NCI-H128 (cell line): ENCODE data around the gene OPCML.

Experiments used
- DNase-seq: peaks from one replicate; lab custom pipeline; 2025; ENCODE audit not compliant: unreplicated experiment; lab: John Stamatoyannopoulos, UW

Gene OPCML

GRCh38 chr11:132714859-132715440, 817.4 kb downstream of the OPCML start:
- no peak for DNase-seq

DNA sequence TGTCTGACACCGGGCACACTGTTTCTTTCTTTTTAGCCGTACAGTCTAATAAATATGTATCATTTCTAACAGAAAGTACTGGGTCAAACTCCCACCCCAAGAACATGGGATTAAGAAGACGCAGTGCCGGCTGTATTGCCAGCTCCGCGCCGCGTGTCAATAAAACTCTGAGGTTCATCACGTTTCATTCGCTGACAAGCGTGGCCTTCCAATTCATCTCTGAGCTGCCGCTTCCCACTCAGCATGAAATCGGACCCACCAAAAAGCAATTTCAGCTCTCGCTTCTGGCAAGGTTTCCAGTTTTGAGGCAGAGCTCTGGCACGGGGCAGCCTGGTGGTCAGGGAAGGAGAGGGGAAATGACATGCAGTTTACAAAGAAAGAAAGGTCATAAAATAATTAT, 819.8 kb downstream of the OPCML start:
- no peak for DNase-seq

- no peak for DNase-seq
These were observed 827.4 kb downstream of the OPCML start for GRCh38 chr11:132704781-132705375.

DNA sequence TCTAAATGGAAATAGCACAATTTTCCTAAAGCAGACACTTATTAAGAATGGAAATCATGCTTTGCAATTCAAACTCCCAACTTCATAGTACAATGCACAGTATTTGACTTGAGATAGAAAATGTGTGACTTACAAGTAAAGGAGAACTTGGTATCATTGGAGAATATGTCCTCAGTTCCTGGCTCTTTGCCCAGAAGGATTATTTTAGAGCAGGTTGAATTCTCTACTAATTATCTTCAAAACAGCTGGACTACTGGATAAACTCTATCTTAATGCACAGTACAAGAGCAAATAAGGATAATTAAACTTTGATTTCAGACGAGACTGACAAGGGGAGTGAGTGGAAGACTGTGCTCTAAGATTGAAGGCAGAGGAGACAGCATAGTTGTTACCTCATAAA, 839.4 kb downstream of the OPCML start:
- no peak for DNase-seq

GRCh38 chr11:132691848-132692550, 840.3 kb downstream of the OPCML start:
- no peak for DNase-seq

- DNase-seq, result no peak
These were observed 845.4 kb downstream of the OPCML start for GRCh38 chr11:132686886-132687285.

GRCh38 chr11:132685174-132685611, 847.1 kb downstream of the OPCML start:
- no peak for DNase-seq

- no peak for DNase-seq
These were observed 848.7 kb downstream of the OPCML start for GRCh38 chr11:132683602-132684001.

GRCh38 chr11:132681971-132682370, 850.3 kb downstream of the OPCML start:
- no peak for DNase-seq

- no peak for DNase-seq
These were observed 851.7 kb downstream of the OPCML start for GRCh38 chr11:132680584-132680983.

GRCh38 chr11:132674151-132674550, 858.1 kb downstream of the OPCML start:
- DNase-seq, result no peak

DNA sequence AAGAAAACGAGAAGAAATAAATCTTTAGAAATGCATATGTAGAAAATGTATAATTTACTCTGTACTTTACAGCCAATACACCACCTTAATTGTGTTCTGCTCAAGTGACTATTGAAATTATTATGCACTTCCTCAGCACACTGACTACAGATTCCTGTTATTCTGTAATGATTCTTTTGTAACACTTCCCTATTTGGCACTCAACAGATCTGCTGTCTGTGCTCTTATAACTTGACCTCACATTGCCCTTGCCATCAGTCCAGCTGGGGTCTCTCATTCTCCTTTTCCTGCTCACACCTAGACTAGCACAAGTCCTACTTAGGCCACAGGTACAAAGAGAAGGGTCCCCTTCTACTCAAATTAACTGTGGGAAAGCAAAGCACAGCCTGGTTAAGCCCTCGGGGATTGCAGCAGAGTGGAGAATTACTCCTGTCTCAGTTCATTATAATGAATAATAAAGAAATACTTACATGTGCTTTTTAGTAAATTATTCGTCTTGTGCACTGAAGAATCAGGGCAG, 860.4 kb downstream of the OPCML start:
- DNase-seq, result no peak

DNA sequence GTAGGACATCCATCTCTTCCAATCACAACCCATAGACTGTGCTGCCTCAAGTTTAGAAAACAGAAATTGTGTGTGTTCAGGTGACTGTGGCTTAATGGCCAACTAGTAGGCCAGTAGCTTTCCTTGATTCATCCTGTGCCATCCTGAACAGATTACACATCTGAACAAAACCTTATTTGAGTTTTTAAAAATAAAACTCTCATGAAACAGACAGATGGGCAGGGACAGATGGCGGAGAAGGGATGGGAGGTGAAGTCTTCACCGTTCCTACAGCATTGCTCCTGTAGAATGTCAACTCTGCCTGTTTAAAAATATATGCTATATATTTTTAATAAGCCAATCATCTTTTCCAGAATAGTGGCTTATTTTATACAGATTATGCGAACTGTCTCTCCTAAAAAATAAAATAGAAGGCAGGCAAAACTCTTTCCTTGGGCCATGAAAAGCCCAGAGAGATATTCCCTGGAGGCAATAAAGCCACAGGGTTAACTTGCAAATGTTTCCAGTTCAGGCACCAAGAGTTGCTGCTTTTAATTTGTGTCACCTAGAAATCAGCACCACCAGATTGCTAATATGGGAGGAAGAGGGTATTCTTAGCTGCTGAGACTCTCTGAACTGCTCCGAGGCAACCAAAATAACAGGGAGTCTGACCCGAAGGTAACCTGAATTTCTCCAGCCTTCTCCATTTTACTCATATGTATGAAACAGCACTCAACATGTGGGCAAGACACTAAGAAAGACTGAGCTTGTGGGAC, 861.2 kb downstream of the OPCML start:
- DNase-seq, result no peak

GRCh38 chr11:132669949-132670348, 862.4 kb downstream of the OPCML start:
- no peak for DNase-seq

DNA sequence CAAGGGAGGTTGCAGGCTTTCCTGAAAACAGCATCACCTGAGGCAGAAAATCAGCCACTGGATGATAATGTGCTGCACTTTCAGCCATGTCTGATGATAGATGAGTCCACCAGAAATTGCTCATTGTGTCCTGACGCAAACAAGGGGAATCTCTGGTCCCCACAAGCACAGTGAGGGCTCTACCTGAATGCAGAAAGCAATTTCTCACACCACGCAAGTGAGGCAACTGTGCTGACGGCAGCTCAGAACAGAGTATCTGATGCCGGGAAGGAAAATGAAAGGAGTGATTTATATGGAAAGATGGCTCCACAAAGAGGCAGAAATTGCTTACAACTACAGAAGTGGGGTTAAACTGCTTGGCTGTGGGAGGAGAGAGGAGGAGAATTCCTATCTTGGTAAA, 867.1 kb downstream of the OPCML start:
- no peak for DNase-seq

DNA sequence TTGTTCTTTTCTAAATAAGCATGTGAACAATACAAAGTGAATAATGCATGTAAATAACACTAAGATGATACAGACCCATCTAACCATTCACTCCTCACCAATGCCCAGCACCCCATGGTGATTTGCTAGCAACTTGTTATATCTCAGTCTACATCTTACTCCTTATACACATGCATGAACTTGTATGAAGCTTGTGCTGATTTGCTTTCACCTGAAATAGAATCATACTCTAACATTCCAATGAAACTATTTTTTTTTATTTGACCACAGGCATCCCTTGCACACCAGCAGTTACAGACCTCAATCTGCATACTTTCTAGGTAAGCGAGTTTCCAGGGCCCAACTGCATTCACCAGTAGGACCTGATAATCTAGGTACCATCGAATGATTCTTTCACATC, 873.6 kb downstream of the OPCML start:
- DNase-seq, result no peak

GRCh38 chr11:132658004-132658403, 874.3 kb downstream of the OPCML start:
- no peak for DNase-seq

DNA sequence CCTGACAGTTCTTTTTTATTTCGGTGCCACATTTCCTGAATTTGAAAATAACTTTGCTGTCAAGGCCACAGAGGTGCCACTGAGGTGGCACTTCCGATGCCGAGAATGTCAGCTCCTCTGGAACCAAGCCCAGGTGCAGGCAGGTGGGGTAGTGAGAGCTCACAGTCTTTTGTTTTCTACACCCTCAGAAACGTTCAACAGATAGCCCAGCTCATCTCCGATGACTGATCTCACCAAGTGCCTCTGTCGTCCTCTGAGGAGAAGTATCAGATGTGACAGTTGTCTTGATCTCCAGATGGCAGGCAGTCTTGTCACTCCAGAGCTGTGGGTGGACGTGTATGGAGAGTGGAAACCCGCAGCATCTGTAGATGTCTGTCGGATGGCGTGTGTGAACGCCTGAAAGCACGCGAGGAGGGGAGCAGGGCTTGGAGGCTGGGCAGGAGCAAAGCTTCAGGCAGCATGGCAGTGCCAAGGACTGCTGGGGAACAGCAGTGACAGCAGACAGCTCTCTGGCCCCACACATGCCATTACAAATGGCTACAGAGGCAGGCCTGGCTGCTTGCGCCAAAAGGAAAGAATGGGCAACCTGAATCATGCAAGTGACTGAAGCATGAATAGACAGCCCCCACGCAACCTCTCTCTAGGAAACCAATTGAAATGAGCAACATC, 877.0 kb downstream of the OPCML start:
- DNase-seq, result no peak

DNA sequence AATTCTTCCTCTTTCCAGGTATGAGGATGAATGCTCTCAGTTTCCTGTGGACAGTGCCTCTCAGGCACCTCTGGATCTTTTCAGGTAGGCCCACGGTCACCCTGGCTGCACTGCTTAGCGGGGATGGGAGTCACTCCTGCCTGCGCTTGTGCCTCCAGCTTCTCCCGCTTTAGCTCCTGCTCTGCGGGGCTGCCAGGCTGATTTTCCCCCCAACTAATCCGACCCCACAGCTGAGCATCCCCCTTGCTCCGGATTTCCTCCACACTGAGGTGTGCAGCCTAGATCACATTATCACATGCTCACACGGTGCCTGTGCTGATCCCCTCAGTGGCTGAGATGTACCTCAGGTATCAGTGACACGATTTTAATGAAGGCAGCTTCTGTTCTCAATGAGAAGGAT, 879.1 kb downstream of the OPCML start:
- DNase-seq, result no peak

DNA sequence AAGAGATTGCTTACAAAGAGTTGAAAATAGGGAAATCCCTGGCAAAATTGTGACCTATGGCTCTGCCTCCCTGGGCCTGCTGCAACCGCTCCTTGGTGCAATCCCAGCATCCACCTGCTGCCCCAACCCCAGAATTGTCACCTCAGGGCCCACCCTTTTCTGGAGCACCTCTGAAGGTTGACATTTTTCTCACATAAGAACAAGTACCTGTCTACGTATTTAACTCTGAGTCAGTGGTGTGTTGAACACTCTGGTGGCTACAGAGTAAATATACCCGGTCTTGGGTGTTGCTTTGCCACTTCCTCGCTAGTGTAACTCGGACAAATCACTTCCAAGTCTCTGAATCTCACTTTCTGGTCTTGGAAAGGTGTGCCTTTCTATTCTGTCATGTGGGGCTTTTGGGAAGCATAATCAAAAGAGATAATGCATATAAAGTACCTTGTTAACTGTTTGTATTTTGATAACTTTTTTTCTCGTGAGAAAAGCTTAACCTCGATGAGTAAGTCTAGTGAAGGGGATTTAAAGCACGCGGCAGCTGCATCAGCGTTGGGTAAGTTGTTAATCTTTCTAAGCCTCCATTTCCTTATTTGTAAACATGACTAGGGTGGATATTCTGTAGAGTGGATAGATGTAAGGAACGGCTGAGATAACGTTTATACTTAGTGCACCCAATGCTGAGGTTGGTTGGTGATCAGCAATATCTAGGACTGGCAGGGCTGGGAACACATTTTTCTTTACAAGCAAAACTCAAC, 881.2 kb downstream of the OPCML start:
- no peak for DNase-seq
